Spleen (tissue), 11 donors: Measurements from ENCODE around the gene BCOR. TPM values are rescaled to one million over a fixed set of nuclear protein-coding genes. Genes with fewer than 3 reads are reported as not detected.

Experiments used
- DNase-seq: peaks from one replicate; pipeline ENCODE4 v3.0.0-alpha.2; 2020
- H3K27ac ChIP-seq, 8 donors: fragments of 200-600 bp; sonication (generic) in 7 of 8; 1 replicate in 4 of 8; 2 replicates in 4 of 8; pipeline versions ENCODE4 v1.5.0 to v1.8.0; 2016 to 2021; ENCODE audit warnings: inconsistent platforms in 4 of 8, mild to moderate bottlenecking in 4 of 8, moderate library complexity in 1 of 8
- H3K27me3 ChIP-seq, 7 donors: fragments of 200-600 bp; sonication (generic) in 6 of 7; replicated peaks in 1 of 7; 1 replicate in 4 of 7; 2 replicates in 3 of 7; pipeline versions ENCODE4 v1.5.0 to v1.8.0; 2016 to 2021; ENCODE audit warnings: inconsistent platforms in 3 of 7, mild to moderate bottlenecking in 1 of 7
- H3K36me3 ChIP-seq, 6 donors: fragments of 200-600 bp; sonication (generic) in 5 of 6; 1 replicate in 4 of 6; 2 replicates in 2 of 6; pipeline versions ENCODE4 v1.5.0 to v1.8.0; 2016 to 2021; ENCODE audit warnings: inconsistent platforms in 2 of 6
- H3K4me1 ChIP-seq, 6 donors: fragments of 200-600 bp; sonication (generic) in 5 of 6; 1 replicate in 3 of 6; 2 replicates in 3 of 6; pipeline versions ENCODE4 v1.5.0 to v1.8.0; 2016 to 2021; ENCODE audit warnings: inconsistent platforms in 3 of 6
- H3K4me3 ChIP-seq, 8 donors: fragments of 200-600 bp; sonication (generic) in 7 of 8; 1 replicate in 4 of 8; 2 replicates in 4 of 8; pipeline versions ENCODE4 v1.5.0 to v1.8.0; 2016 to 2021; ENCODE audit warnings: inconsistent platforms in 4 of 8, mild to moderate bottlenecking in 4 of 8, moderate library complexity in 2 of 8
- H3K9me3 ChIP-seq, 8 donors: fragments of 200-600 bp; sonication (generic) in 7 of 8; 1 replicate in 4 of 8; 2 replicates in 4 of 8; pipeline versions ENCODE4 v1.5.0 to v1.8.0; 2016 to 2021; ENCODE audit warnings: inconsistent platforms in 4 of 8
- CTCF ChIP-seq, 11 experiments: fragments of 200-600 bp in 7 of 11; fragments of 450-650 bp in 4 of 11; sonication (generic) in 4 of 11; IDR thresholded peaks in 8 of 11; conservative IDR thresholded peaks in 3 of 11; 1 replicate in 7 of 11; 2 replicates in 4 of 11; pipeline versions ENCODE4 v1.4.0 to v1.8.0; 2016 to 2021; ENCODE audit warnings: antibody characterized with exemption in 11 of 11, inconsistent platforms in 4 of 11, mild to moderate bottlenecking in 1 of 11
- POLR2A ChIP-seq, 3 donors: fragments of 450-650 bp; IDR thresholded peaks; one replicate each; pipeline ENCODE4 v1.5.1; 2017; ENCODE audit warnings: antibody characterized with exemption in 3 of 3, mild to moderate bottlenecking in 1 of 3
- POLR2AphosphoS5 ChIP-seq, 3 donors: sonication (generic); formaldehyde crosslinking; IDR thresholded peaks; one replicate each; pipeline ENCODE4 v1.5.1; 2017; ENCODE audit warnings: antibody characterized with exemption in 3 of 3
- WGBS, 5 donors: extraction: QIAGEN DNeasy Blood & Tissue Kit in 3 of 5; methylation state at CpG; one replicate each; pipeline versions ENCODE4 v1.1.5 to v1.1.7; 2013 to 2018; 5-methylcytosine and 5-hydroxymethylcytosine counted together
- intact Hi-C: fragments of 100-400 bp; cut with DNase I; formaldehyde crosslinking; loops from one replicate; pipeline ENCODE4 v1.15.0; 2023; ENCODE audit warnings: low total_unique reads
- polyA plus RNA-seq, 3 donors: library from polyadenylated mRNA; stranded (reverse); fragments of 200-250 nt; gene quantifications; one replicate each; pipeline ENCODE4 v1.2.1, GENCODE V29; 2013
- total RNA-seq, 7 donors: library from RNA; depleted of rRNA in 3 of 7; stranded (reverse); fragments of >200 nt in 3 of 7; fragmentation: NEBNext Ultra II Directional in 4 of 7; extraction: Animal tissue kit (Norgen Biotek cat#: 25700) in 4 of 7; gene quantifications; one replicate each; pipeline versions ENCODE4 v1.1.0 to v1.2.1, GENCODE V29; 2016 to 2021
- donor health status: healthy with polysubstance abuse.
- donor health status: DM: no; HTN: no; CAD: no; lungs with moderate emphysema.
- donor health status: DM: no; HTN: no; CAD: no.
- donor health status: Bipolar disorder and iron deficiency.
- donor health status: healthy.
- donor health status: DM: no; HTN: no; CAD: no.
- donor health status: DM: yes; HTN: yes; CAD: no.

Gene BCOR
- total and polyA plus RNA-seq, 10 donors, result 8.3 to 38.6 (median 29.0) TPM

DNA sequence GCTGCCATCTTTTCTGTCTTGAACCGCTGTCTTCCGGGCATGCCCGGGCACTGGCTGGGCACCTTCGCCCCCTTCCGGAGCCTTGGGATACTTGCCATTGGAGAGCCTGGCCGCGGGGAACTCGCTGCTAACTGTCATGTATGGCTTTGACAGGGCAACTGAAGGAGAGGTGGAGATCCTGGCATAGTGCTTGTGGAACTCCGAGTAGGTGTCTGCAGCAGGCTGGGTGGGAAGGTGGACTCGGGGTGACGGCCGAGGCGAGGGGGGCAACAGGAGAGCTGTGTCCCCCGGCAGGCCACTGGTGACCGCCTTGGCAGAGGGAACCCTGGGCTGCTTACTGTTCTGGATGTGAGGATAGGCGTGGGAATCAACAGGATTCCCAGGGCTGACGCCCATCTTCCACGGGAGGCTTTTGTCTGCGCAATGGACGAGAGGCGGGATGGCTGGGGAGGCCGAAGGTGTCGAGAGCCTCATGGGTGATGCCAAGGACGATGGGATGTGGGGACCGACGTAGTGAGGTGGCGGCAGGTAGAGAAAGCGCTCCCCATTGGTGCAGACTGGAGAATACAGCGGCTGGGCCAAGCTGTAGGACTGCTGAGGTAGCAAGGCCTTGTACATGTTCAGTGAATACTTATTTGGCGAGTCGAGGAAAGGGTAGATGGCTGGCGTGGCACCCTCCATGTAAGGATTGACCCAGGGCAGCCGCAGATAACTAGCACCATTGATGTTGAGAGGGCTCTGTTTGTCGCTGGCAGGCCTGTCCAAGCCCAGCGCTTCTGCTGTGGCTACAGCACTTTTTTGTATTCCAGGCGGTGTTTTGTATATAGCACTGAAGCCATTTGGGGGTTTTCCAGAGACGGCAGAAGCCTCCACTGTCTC lies 23.4 kb downstream of the BCOR start:
- peak; percentile 55 for DNase-seq

DNA sequence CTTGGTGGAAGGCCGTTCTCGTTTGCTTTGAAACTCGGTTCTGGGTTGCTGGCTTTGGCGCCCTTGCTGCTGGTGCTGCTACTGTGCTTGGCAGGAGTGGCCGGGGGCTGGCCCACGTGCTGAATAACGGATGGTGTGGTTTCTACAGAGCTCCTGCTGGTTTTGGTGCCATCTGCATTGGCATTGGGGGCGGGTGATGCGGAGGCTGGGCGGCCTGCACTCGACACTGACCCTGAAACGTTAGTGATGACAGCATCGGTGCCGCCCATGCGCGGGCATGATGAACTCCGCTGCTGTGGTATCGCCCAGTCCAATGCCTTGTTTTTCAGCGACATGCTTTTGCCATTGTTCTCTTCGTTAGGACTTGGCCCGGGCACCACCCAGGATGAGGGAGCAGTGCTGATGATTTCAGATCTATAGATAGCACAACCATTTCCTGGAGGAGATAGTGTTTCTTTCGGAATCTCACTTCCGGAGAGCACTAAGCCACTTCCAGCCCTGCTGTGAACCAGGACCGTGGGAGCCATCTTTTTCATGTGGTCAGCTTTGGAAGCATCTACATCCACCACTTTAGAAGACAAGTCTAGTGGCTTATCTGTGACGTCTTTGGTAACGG lies 24.2 kb downstream of the BCOR start:
- intact Hi-C loops, result no loop called here
- H3K36me3 ChIP-seq, result peaks cover 0 to 94% (median 34%) of the 10 kb centered on the region in 6 donors
- DNase-seq, result peak; percentile 63

More for the DNA sequence above, 23.4 kb downstream of the BCOR start:
- intact Hi-C loops, result no loop called here
- TF ChIP-seq POLR2AphosphoS5 (IDR thresholded peaks at IDR 0.05) (peak in 1 of 3 donors; percentile 7), CTCF (IDR thresholded peaks at IDR 0.05 in 8 of 11, conservative IDR thresholded peaks at IDR 0.05 in 3 of 11) (no peak)
- no peaks in the 10 kb centered on the region for H3K9me3 ChIP-seq
- H3K4me3 ChIP-seq, result no peak overlapping the region
- whole genome bisulfite sequencing, 5 donors, result 90 to 98% (median 96%) methylated on average over 15 to 37 of the region's 37 CpGs
- peaks cover 0 to 86% (median 30%) of the 10 kb centered on the region in 6 donors for H3K36me3 ChIP-seq
- H3K27me3 ChIP-seq, result no peaks in the 10 kb centered on the region
- H3K4me1 ChIP-seq, result peaks cover 0 to 6% (median 0%) of the 10 kb centered on the region in 6 donors
- no peak overlapping the region for H3K27ac ChIP-seq

DNA sequence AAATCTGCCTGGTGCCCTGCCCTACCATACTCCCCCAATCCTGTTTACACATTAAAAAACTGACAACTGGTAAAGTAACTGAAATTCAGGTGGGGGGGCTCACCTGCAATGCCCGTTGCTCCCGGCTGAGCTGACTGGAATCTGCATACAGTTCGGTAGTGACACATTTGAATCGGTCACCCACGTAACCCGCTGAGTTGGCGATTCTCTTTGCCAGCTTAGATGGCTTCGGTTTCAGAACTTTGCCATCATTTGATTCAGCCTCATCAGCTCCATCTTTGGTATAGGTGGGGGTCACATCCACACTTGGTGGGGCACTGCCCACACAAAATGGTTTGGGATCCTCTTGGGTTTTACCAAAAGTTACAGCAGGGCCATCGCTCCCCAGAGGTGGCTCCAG lies 25.5 kb downstream of the BCOR start:
- H3K9me3 ChIP-seq, result no peaks in the 10 kb centered on the region
- peaks cover 0 to 6% (median 0%) of the 10 kb centered on the region in 6 donors for H3K4me1 ChIP-seq
- DNase-seq, result peak; percentile 29
- WGBS, 5 donors, result 88 to 99% (median 94%) methylated on average over 6 to 9 of the region's 9 CpGs
- H3K27ac ChIP-seq, result no peak overlapping the region
- no peak for TF ChIP-seq CTCF (IDR thresholded peaks at IDR 0.05 in 8 of 11, conservative IDR thresholded peaks at IDR 0.05 in 3 of 11)
- TF ChIP-seq POLR2AphosphoS5 (IDR thresholded peaks at IDR 0.05), result no peak
- TF ChIP-seq POLR2A (IDR thresholded peaks at IDR 0.05), result no peak
- no peak overlapping the region for H3K4me3 ChIP-seq
- intact Hi-C loops, result no loop called here
- H3K36me3 ChIP-seq, result peaks cover 0 to 98% (median 38%) of the 10 kb centered on the region in 6 donors
- no peaks in the 10 kb centered on the region for H3K27me3 ChIP-seq

More for the DNA sequence above, 24.2 kb downstream of the BCOR start:
- TF ChIP-seq POLR2AphosphoS5 (IDR thresholded peaks at IDR 0.05) (peak in 1 of 3 donors; percentile 22), POLR2A (IDR thresholded peaks at IDR 0.05) (no peak), CTCF (IDR thresholded peaks at IDR 0.05 in 8 of 11, conservative IDR thresholded peaks at IDR 0.05 in 3 of 11) (no peak)
- WGBS, 5 donors, result 84 to 92% (median 90%) methylated on average over 7 to 26 of the region's 26 CpGs
- no peak overlapping the region for H3K4me3 ChIP-seq
- H3K4me1 ChIP-seq, result peaks cover 0 to 6% (median 0%) of the 10 kb centered on the region in 6 donors
- no peak overlapping the region for H3K27ac ChIP-seq
- H3K9me3 ChIP-seq, result no peaks in the 10 kb centered on the region
- H3K27me3 ChIP-seq, result no peaks in the 10 kb centered on the region

GRCh38 chrX:40068048-40068447 lies 29.7 kb downstream of the BCOR start:
- no peak for DNase-seq
- Histone ChIP-seq H3K27me3 (no peaks in the 10 kb centered on the region), H3K4me3 (no peak overlapping the region), H3K36me3 (peaks cover 0 to 95% (median 37%) of the 10 kb centered on the region in 6 donors), H3K4me1 (peaks cover 0 to 8% (median 0%) of the 10 kb centered on the region in 6 donors), H3K9me3 (no peaks in the 10 kb centered on the region), H3K27ac (no peak overlapping the region)
- intact Hi-C loops, result no loop called here
- WGBS, 5 donors, result 73 to 97% (median 88%) methylated on average over 2 to 4 of the region's 4 CpGs
- TF ChIP-seq POLR2AphosphoS5 (IDR thresholded peaks at IDR 0.05), result no peak
